CD4-positive, alpha-beta T cell treated with Interleukin-1 beta for 1 hour (primary cell): ENCODE measurements around the gene PTCD1.

Experiments
- DNase-seq, 2 donors: peaks; one replicate each; pipeline ENCODE4 v3.0.0-alpha.2; 2020 to 2022

The PTCD1 gene, protein sequence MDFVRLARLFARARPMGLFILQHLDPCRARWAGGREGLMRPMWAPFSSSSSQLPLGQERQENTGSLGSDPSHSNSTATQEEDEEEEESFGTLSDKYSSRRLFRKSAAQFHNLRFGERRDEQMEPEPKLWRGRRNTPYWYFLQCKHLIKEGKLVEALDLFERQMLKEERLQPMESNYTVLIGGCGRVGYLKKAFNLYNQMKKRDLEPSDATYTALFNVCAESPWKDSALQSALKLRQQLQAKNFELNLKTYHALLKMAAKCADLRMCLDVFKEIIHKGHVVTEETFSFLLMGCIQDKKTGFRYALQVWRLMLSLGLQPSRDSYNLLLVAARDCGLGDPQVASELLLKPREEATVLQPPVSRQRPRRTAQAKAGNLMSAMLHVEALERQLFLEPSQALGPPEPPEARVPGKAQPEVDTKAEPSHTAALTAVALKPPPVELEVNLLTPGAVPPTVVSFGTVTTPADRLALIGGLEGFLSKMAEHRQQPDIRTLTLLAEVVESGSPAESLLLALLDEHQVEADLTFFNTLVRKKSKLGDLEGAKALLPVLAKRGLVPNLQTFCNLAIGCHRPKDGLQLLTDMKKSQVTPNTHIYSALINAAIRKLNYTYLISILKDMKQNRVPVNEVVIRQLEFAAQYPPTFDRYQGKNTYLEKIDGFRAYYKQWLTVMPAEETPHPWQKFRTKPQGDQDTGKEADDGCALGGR

DNA sequence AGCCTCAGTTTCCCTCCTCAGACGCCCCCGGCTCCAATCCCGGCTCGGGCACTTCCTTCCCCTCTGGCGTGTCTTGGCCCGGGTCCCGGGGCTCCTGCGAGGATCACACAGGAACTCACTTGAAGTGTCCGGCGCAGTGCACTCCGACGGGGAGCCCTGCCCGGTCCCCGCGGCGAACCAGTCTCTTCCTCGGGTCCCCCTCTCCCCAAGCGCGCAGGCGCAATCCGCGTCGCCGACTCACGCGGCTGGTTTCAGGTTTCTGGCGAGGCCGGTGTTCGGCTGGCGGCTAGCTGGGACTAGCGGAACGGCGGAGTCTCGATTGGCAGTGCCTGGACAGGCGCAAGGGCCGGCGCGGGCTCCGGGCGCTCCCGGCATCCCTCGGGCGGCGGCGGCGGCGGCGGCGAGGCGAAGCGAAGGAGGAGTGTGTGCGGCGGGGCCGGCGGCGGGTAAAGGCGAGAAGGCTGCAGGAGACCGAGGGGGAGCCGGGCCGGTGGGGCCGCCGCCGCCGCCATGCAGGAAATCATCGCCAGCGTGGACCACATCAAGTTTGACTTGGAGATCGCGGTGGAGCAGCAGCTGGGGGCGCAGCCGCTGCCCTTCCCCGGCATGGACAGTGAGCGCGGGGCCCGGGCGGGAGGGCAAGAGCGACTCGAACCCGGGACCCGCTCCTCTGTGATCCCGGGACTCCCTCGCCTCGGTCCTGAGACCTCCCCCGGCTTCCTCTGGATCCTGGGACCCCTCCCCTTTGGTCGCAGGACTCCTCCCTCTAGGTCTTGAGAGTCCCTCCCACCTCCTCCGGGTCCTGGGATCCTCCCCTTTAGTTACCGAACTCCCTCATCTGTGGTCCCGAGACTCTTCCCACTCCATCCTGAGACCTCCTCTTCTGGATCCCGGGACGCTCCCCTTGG lies at the start of gene PTCD1, which contains the start of gene CPSF4:
Gene PTCD1, minus strand, starts transcription at position 226 of the 908 bp plus-strand sequence. CDS start 3,556 bp downstream, outside the sequence.
Gene CPSF4, plus strand, starts transcription at position 371 of the 908 bp plus-strand sequence. Its CDS starts 140 bp downstream, at position 511.
- DNase-seq = peak; percentile 93 to 94

DNA sequence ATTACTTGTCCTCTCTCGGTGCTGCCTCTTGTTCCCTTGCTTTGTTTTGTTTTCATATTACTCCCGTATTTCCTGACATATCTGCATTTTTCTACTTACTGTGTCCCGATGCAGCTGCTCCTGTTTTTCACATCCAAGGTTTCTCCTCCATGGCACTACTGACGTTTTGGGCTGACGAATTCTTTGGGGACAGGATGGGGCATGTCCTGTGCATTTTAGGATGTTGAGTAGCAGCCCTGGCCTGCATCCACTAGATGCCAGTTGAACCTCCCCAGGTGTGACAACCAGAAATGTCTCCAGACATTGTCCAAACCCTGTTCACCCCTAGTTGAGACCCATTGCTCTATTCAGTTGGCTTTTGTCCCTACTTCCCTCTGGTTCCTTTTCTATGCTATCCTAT lies 46.5 kb upstream of the PTCD1 start:
- DNase-seq = no peak

DNA sequence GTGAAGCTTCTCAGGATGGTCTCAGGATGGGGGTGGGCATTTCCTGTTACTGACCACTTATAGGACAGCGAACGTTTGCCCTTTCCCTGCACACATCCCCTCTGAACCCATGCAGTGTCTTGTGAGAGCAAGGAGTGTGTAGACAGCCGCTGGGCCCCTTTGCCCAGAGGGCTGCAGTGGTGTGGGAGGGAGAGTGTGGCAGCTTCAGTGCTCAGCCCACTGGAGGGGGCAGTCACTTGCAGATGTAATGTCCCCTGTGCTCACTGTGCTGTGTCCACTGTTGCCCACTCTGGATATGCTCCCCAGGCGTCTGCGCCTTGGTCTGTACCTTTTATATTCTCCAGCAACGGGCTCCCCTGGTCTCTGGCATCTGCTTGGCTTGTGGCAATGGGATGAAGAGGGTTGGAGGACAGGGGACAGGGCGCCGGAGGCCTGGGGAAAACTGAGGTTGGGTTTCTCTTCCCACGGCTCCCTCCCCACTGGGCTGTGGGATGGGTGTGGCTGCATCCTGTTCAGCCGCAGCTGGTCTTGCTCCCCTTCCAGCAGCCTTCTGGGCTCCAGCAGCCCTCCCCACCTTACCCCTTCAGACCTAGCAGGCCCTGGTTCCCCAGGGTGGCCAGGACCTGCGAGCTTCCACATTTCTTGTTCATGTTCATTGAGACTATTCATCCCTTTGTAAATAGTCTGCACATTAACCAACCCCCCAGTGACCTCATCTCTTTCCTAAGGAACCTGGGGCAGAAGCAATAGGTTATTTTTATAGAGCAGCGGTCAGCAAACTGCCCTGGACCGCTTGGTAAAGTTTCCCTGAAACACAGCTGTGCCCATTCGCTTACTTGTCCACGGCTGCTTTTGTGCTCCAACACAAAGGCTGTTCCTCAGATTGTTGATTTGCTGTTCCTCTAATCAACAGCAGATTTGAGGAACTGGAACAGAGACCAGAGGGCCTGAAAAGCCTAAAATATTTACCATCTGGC lies 40.2 kb upstream of the PTCD1 start:
- DNase-seq = no peak

DNA sequence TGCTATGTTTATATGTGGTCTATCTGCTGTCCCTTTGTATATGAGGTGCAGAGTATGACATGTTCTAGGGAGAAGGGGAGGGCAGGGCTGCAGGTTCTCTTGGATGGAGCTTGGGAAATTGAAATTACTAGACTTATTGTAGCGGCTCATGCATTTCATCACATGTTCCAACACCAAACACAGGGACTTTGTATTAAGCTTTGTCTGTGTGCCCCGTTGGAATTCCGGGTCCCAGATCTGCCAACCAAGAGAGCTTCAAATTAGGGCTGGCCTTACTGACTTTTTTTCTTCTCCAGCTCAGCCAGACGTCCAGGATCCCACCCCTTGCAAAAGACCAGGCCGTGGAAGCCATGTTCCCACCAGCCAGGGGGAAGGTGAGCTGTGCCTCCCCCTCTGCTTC lies 37.5 kb upstream of the PTCD1 start:
- DNase-seq = no peak

DNA sequence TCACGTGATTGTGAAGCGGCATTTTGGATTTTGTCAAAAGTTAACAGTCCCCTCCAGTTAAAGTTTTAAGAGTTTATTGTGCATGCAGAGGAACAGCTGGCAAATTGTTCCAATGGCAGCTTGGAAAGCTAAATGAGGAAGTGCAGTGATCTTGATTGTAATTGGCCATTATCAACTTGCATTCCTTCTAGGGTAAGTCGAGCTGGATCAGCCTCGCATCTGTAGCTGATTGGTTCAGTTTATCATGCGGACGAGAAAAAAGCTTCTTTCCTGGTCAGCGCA lies 34.7 kb upstream of the PTCD1 start:
- DNase-seq = peak; percentile 10 to 31

DNA sequence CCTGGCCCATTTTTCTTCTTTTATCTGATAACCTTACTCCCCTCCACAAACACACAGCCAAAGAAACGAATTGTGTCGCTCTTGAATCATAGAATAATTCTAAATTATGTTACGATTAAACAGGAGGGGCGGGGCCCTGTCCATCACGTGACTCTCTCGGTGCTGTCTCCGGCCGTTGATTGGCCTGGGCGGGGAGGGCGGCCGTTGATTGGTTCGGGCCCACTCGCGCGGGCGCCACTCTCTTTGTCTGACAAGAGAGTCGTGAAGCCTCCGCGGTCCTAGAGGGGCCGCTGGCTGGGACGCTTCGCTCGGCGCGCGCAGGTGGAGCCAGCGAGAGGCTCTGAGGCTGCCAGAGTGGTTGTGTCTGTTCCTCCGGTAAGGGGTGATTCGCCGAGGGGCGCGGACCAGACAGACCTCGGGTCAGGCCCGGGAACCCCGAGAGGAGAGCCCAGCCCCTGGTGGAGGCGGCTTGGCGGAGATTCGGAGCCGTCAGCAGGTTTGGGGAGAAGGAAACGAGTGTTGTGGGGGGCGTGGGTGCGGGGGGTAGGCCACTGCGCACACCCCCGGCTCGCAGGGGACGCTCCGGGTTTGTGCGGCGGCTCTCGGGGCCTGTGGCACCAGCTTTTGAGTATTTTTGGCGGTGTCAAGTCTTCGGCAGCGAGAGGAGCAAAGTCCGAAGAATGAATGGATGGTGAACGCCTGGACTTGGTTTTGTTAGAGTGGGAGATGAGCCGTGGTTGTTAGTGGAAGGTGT lies 34.1 kb upstream of the PTCD1 start, which contains the start of gene ZNF789:
Gene ZNF789, plus strand, starts transcription at position 330 of the 754 bp plus-strand sequence. CDS start 3,567 bp downstream, outside the sequence.
- DNase-seq = peak; percentile 97 to 98

DNA sequence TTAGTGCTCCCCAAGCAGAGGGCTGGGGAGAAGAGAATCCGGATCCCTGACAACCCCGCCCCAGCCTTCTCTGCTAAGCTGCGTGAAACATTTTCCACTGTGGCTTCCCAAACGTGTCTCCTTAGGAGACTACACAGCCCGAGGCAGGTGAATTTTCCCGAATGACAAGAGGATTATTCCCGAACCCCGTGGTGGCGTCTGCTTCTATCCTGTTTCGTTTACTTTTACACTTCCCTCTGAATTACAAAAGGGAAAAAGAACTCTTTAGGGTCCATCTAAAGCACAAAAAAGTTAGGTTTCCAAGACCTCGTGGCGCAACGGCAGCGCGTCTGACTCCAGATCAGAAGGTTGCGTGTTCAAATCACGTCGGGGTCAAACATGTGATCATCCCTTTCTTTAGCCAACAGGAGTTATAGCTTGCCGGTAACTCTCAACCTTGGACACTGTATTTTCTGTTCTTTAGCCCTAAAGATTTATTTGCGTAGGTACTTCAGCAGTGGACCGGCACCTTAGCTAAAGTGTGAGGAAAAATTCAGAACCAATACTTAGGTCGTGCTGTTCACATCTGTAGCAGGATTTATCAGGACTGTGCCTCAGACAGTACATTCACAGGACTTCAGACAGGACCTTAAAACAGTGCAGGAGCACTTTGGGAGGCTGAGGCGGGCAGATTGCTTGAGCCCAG lies 30.9 kb upstream of the PTCD1 start:
- no peak for DNase-seq

DNA sequence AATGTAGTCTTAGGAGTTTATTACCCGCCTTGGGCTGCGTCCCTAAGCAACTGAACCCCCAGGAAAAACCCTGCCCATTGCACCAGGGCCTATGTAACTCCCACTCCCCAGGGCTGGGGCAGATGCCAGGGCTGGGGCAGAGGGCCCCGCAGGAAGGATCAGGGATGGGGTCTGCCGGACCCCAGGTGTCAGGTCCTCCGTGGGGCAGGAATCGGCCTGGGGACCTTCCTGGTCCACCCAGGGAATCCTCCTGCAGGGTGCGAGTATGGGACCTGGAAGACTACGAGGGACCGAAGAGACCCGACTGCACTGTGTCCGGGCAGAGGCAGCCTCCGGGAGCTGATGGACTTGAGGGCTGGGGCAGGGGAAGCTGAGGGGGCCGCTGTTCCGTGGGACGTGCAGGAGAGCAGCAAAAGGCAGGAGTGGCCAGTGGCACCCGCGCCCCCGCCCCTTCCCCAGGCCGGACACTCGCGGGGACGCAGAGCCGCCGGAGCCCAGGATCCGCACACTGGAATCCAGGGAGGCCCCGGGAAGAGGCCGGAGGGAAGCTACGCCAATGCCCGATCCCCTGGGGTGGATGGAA lies 29.8 kb upstream of the PTCD1 start:
- no peak for DNase-seq

DNA sequence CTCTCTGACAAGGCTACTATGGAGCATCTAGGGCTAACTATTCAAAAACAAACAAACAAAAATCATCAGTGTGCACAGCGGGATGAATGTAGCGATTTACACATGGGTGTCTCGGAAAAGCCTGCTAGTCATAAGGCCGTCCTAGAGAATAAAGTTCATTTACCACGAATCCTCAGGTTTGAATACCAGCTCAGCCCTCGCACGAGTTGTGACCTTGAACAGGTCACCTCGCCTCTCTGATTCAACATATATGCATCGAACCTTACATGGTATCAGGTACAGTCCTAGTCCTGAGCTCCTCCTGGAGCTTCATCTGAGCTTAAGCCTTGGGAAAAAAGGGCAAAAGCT lies 26.8 kb upstream of the PTCD1 start:
- no peak for DNase-seq

DNA sequence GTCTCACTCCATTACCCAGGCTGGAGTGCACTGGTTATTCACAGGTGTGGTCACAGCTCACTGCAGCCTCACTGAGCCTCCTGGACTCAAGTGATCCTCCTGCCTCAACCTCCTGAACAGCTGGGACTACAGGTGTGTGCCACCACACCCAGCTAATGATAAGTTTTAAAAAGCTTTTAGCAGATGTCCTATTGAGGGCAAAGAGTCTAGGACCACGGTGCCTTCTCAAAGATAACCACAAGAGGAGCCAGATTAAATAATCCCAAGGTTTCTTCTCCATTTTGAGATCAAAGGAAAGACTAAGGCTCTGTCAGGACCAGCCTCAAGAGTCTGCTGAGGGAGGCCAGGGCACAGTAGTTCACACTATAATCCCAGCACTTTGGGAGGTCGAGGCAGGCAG lies 22.6 kb upstream of the PTCD1 start:
- DNase-seq = no peak

DNA sequence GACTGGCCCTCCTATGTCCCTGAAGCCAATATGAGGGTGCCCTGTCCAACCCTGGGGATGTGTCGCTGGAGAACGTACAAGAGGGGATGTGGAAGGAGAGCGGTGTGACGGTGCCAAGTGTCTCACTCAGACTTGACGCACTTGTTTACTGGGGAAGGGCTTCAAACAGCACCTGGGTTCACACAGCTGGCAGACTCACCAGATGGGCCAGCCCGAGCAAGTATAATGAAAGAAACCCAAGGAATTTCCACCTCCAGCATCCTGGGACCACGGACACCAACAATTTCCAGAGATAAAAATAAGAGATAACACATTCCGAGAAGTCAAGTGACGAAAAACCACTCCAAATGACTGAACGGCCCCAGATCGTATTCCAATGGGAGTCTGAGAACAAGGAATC lies 22.1 kb upstream of the PTCD1 start:
- DNase-seq = no peak

DNA sequence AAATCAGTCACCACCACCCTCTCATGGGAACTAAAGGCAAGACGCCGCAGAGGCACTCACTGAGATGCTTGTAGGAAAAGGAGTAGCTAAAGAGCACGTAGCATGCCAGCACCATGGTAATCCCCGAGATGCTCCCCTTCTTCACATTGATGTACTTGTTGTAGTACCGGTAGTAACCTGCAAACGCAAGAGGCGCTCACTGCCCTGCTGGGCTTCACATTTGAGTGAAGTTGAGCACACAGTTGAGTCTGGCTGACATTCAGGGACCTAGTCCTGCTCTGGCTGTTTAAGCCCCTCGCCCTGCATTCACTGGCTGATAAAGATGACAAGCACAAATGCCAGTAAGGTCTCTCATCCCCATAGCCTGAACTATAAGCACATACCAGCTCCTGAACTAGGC lies 20.5 kb upstream of the PTCD1 start:
- peak; percentile 9 to 21 for DNase-seq

DNA sequence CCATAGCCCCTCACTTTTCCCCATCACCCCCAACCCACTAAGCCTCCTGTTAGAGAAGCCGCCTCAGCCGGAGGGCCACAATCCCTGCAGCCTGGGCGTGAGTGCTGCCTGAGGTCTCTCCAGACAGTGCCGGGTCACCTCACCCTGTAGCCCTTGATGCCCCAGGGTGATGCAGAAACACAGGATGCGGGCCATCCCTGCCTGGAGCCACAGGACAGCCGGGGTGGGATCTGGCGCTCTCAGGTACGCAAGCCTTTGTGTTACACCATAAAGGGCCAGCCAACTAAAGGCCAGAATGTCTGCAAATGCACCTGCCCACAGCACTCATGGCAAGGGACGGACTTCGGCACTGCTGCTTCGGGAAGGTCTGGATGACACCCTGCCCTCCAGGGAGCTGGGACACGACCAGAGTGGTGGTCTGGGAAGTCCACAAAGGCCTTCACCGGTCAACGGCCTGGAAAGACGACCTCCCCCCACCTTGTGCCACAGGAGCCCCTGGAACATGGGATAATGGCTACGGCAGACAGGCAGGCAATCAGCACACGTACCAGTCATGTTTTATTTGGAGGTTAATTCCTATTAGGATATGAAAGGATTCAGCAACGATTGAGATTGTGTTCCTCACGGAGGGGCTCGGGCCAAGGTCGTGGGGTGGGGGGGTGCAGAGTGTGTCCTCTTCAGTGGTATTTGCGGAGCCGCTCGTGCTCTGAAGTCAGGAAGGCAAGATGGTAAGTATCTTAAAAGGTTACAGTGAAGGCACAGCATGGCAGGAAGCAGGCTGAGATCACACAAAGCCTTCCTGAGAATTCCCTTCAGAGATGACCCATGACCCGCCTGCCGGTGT lies 19.3 kb upstream of the PTCD1 start:
- DNase-seq = no peak

DNA sequence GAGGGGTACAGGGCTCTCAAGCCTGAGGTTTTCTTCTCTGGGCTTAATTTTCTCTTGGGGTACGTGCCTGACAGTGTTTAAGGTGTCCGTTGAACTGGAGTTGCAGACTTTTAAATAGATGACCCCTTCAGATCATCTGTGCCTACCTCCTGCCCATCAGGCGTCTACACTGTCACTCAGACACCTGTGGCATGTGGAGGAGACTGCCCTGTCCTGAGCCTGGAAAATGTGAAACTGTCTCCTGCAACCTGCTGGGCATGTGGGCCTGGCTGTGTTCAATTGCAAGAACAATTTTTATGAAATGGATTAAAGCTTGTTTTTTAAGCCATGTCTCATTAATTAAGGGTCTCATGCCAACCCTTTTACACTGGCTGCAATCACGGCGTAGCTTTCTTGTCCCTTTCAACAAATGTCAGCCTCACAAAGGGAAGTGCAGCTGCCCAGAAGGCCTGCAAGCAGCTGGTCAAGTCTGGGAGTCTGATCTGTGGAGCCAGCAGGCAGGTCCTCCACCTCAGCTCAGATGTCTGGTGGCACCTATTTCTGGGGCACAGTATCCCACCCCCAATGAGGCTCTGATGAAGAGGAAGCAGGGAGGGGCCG lies 18.6 kb upstream of the PTCD1 start:
- no peak for DNase-seq

DNA sequence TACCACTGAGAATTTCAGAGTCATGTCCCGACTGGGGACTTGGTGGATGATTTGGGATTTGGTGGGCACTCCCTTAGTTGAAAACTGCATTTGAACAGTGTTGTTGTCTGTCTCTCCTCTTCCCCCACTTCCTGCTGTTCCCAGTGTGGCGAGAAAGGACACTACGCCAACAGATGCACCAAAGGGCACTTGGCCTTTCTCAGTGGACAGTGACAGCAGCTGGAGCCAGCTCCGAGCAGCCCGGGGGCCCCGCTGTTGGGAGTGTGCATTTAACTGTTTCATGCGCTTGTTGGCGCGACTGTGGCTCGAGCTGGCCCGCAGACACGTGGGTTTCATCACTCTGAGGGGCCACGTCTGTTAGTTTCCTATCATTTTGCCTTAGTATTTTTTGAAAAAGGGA lies 17.7 kb upstream of the PTCD1 start:
- DNase-seq = no peak

DNA sequence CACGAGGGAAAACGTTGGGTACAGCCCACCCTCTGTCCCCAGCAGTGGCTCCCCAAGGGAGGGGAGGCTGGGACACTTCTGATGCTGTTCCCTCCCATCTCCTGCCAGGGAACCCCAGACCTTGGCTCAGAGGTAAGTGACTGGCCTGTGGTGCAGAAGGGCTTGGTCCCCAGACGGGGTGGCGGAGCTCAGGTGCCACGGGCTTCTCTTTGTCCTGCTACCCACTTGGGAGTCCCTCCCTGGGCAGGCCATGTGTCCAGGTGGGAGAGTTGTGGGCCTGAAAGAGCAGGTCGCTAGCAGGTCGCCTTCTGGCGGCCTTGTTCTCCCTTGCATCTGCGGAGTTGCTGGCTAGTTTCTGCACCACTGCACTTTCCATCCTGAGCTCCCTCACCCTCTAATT lies 17.3 kb upstream of the PTCD1 start:
- no peak for DNase-seq

DNA sequence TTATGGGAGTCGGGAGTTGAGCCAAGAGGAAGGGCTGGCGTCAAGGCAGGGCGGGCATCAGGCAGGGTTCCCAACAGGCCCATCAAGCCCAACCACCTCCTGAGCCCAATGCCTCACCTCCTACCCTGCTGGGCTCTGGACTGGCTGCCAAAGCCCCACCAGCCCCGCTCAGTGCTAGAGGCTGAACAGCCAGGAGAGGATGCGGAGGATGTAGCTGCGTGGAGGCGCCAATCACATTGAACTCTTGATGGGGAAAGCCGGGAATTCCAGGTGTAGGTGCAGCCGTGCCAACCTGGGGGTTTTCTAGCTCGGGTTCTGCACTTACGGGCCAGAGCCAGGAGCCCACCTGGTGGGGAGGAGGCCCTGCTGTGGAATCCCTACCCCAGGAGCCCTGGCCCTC lies 14.5 kb upstream of the PTCD1 start:
- DNase-seq = no peak

DNA sequence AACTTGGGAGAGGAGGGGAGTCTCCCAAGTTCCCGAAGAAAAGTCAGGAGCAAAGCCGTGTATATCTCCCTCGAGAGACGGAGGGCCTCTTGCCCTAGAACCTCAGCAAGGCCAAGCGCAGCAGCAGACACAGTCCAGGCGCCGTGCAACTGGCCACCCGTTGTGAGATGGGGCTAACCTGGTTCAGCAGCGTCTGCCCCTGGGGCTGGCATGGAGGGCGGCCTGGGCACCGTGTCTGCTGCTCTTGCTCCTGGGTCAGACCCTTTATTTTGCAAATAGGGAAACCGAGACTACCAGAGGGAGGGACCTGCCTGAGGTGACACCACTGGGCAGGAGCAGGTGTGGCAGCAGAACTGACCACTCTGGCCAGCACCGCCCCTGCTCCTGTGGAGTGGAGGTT lies 13.9 kb upstream of the PTCD1 start:
- DNase-seq = no peak

DNA sequence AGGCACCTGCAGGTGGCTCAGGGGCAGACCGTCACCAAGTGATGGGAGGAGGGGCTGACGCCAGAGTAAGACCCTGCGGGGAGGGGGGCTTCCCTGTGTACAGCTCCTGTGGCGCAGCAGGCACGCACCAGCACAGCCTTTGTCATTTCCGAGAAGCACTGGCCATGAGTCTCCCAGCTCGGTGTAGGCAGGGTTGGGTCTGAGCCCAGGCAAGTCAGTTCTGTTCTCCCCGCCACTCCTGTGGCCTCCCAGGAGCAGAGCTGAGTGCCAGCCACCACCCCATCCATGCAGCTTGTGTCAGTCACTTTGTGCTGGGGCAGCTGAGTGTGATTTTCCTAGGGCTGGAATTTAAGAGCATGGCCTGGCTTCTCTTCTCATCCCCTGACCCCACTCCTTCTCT lies 13.3 kb upstream of the PTCD1 start:
- DNase-seq = no peak
